MCF 10A (cell line): Measurements from ENCODE around the gene CALHM5. TPM values are rescaled to one million over a fixed set of nuclear protein-coding genes. Genes with fewer than 3 reads are reported as not detected.

Experiments used
- BruUV-seq: library from RNA; stranded (reverse); fragments of 400-500 nt; replicated peaks from 2 replicates; lab custom pipeline; 2021; lab: Mats Ljungman, UMichigan
- CTCF ChIA-PET: fragments of 300-600 bp; sonication (Branson Sonifier 250); formaldehyde crosslinking; extraction: SDS; loops from one replicate; lab custom pipeline; 2021; ENCODE audit warnings: antibody characterized with exemption, inconsistent platforms; lab: Yijun Ruan, JAX
- POLR2A ChIA-PET: fragments of 300-600, 350-650 bp; sonication (Branson Sonifier 250); formaldehyde crosslinking; extraction: SDS; loops from one replicate; lab custom pipeline; 2020; ENCODE audit warnings: antibody characterized with exemption, inconsistent platforms; lab: Yijun Ruan, JAX
- DNase-seq: peaks from one replicate; pipeline ENCODE4 v3.0.0-alpha.2; 2018; ENCODE audit not compliant: unreplicated experiment
- H3K27ac Mint-ChIP-seq: one replicate; pipeline ENCODE4 v1.8.0; 2022; ENCODE audit warnings: mild to moderate bottlenecking, low read depth, mixed read lengths; ENCODE audit not compliant: unreplicated experiment
- H3K27me3 Mint-ChIP-seq: one replicate; pipeline ENCODE4 v1.8.0; 2022; ENCODE audit warnings: mixed read lengths; ENCODE audit not compliant: insufficient read depth, unreplicated experiment
- H3K36me3 Mint-ChIP-seq: one replicate; pipeline ENCODE4 v1.8.0; 2022; ENCODE audit warnings: mild to moderate bottlenecking, moderate library complexity, mixed read lengths; ENCODE audit not compliant: insufficient read depth, unreplicated experiment
- H3K4me1 Mint-ChIP-seq: one replicate; pipeline ENCODE4 v1.8.0; 2022; ENCODE audit warnings: mixed read lengths; ENCODE audit not compliant: insufficient read depth, unreplicated experiment
- H3K4me3 Mint-ChIP-seq: one replicate; pipeline ENCODE4 v1.8.0; 2022; ENCODE audit warnings: mild to moderate bottlenecking, moderate library complexity, mixed read lengths; ENCODE audit not compliant: unreplicated experiment
- H3K9me3 Mint-ChIP-seq: one replicate; pipeline ENCODE4 v1.8.0; 2022; ENCODE audit warnings: mixed read lengths; ENCODE audit not compliant: unreplicated experiment
- intact Hi-C: fragments of 100-400 bp; cut with micrococcal nuclease; formaldehyde crosslinking; loops from 2 replicates; pipeline ENCODE4 v1.14.1; 2022
- total RNA-seq: library from RNA; stranded (reverse); gene quantifications from 2 replicates; pipeline ENCODE4 v1.2.3, GENCODE V29; 2022
- TF ChIP-seq, protein P1 (sequence below): fragments of 200-600 bp; IDR thresholded peaks from one replicate; pipeline ENCODE4 v1.8.0; 2022; ENCODE audit warnings: antibody characterized with exemption, mild to moderate bottlenecking; ENCODE audit not compliant: unreplicated experiment

CALHM5 gene
- total RNA-seq, 1 experiment from 2014 or later, result not detected

- Mint-ChIP-seq H3K27me3 (no peaks in the 10 kb centered on the region), H3K4me3 (peak within 1 kb of the TSS; percentile 98), H3K27ac (peak within 1 kb of the TSS; percentile 98), H3K4me1 (peaks cover 25% of the 10 kb centered on the region), H3K9me3 (no peaks in the 10 kb centered on the region), H3K36me3 (peaks cover 18% of the 10 kb centered on the region)
- ChIA-PET CTCF (interaction anchor here (0.6 to 3.1 kb wide), 20 partner anchors 8 to 313 kb away, joined by 3 to 17 read pairs (median 4); no protein-coding TSS in a partner anchor), POLR2A (interaction anchor here (0.6 to 5.3 kb wide), 47 partner anchors 8 to 558 kb away, joined by 3 to 83 read pairs (median 5); partner anchors contain the start of genes CALHM5, DSE, FRK and KPNA5)
- TF ChIP-seq, protein P1, sequence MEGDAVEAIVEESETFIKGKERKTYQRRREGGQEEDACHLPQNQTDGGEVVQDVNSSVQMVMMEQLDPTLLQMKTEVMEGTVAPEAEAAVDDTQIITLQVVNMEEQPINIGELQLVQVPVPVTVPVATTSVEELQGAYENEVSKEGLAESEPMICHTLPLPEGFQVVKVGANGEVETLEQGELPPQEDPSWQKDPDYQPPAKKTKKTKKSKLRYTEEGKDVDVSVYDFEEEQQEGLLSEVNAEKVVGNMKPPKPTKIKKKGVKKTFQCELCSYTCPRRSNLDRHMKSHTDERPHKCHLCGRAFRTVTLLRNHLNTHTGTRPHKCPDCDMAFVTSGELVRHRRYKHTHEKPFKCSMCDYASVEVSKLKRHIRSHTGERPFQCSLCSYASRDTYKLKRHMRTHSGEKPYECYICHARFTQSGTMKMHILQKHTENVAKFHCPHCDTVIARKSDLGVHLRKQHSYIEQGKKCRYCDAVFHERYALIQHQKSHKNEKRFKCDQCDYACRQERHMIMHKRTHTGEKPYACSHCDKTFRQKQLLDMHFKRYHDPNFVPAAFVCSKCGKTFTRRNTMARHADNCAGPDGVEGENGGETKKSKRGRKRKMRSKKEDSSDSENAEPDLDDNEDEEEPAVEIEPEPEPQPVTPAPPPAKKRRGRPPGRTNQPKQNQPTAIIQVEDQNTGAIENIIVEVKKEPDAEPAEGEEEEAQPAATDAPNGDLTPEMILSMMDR, result no peak
- DNase-seq, result peak; percentile 98
- intact Hi-C loops, result loop anchor here (10.0 kb wide), 1 partner anchor 456 kb away; no protein-coding TSS in a partner anchor
- BruUV-seq, result no TSS peak
Observed at GRCh38 chr6:116570856-116571682, 59.6 kb downstream of the CALHM5 start, which contains the start of gene RWDD1. Gene RWDD1 (plus strand): TSS chr6:116571504. CDS start chr6:116571583, 79 bp downstream.

DNA sequence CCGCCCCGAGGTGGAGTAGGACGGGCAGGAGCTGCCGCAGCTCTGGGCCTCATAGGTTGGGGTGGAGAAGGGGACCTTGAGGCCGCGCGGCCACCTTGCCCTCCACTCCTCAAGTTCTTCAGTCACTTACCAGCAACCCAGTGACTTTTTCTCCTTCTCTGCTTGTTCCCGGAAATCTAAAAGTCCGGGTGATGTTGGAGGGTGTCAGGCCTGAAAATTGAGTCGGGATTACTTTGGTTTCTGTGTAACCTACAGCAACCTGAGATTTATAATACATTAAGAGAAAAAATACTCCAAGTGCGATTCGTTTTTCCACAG is 60.2 kb downstream of the CALHM5 start:
- TF ChIP-seq, protein P1, result no peak
- DNase-seq, result no peak
- H3K4me1 Mint-ChIP-seq, result peaks cover 25% of the 10 kb centered on the region
- no peaks in the 10 kb centered on the region for H3K9me3 Mint-ChIP-seq
- peak overlapping the region; percentile 98 for H3K27ac Mint-ChIP-seq
- CTCF ChIA-PET, result interaction anchor here (0.7 to 3.1 kb wide), 10 partner anchors 9 to 303 kb away, joined by 3 to 17 read pairs (median 7); no protein-coding TSS in a partner anchor
- H3K4me3 Mint-ChIP-seq, result peak overlapping the region; percentile 98
- no peaks in the 10 kb centered on the region for H3K27me3 Mint-ChIP-seq
- intact Hi-C loops, result loop anchor here (10.0 kb wide), 1 partner anchor 457 kb away; no protein-coding TSS in a partner anchor
- POLR2A ChIA-PET, result interaction anchor here (0.6 to 5.3 kb wide), 40 partner anchors 9 to 511 kb away, joined by 3 to 83 read pairs (median 5); partner anchors contain the start of genes CALHM5, DSE, FRK and KPNA5
- BruUV-seq, result TSS peak; percentile 37
- H3K36me3 Mint-ChIP-seq, result peaks cover 23% of the 10 kb centered on the region

- BruUV-seq, result no TSS peak
- Mint-ChIP-seq H3K4me3 (peak overlapping the region; percentile 98), H3K27me3 (no peaks in the 10 kb centered on the region), H3K4me1 (peaks cover 25% of the 10 kb centered on the region), H3K9me3 (no peaks in the 10 kb centered on the region), H3K27ac (peak overlapping the region; percentile 98), H3K36me3 (peaks cover 26% of the 10 kb centered on the region)
- TF ChIP-seq, protein P1, result no peak
- CTCF ChIA-PET, result interaction anchor here (0.7 to 3.1 kb wide), 13 partner anchors 8 to 462 kb away, joined by 3 to 17 read pairs (median 4); no protein-coding TSS in a partner anchor
- POLR2A ChIA-PET, result interaction anchor here (0.7 to 5.3 kb wide), 29 partner anchors 10 to 512 kb away, joined by 3 to 83 read pairs (median 5); partner anchors contain the start of genes DSE, FRK, RSPH4A and TSPYL1
- DNase-seq, result peak; percentile 41
- intact Hi-C loops, result loop anchor here (10.0 kb wide), 1 partner anchor 457 kb away; no protein-coding TSS in a partner anchor
Observed at GRCh38 chr6:116572162-116572561, 60.7 kb downstream of the CALHM5 start.

Other genes starting within 250 kb of the CALHM5 start
- 67.4 and 85.0 TPM in 2 replicates for gene TSPYL1, start 231.7 kb upstream of the CALHM5 start, total RNA-seq
- gene DSE, start 140.7 kb upstream of the CALHM5 start, total RNA-seq, result 66.0 and 86.5 TPM in 2 replicates
- gene CALHM6, start 50.3 kb upstream of the CALHM5 start, total RNA-seq, result not detected in 2 replicates
- not detected in 2 replicates for gene TRAPPC3L, start 34.0 kb downstream of the CALHM5 start, total RNA-seq
- not detected in 2 replicates for gene CALHM4, start 42.1 kb downstream of the CALHM5 start, total RNA-seq
- 41.6 and 57.2 TPM in 2 replicates for gene RWDD1, start 59.9 kb downstream of the CALHM5 start, total RNA-seq
- not detected in 2 replicates for gene RSPH4A, start 104.8 kb downstream of the CALHM5 start, total RNA-seq
- gene ZUP1, start 157.1 kb downstream of the CALHM5 start, total RNA-seq, result 18.4 and 21.2 TPM in 2 replicates
- 6.0 and 7.3 TPM in 2 replicates for gene KPNA5, start 169.6 kb downstream of the CALHM5 start, total RNA-seq